HCT116 (cell line): ENCODE measurements around the gene TMEM30A. TPM values are rescaled to one million over a fixed set of nuclear protein-coding genes. Genes with fewer than 3 reads are reported as not detected.

Experiments
- ATAC-seq: fragments of 200-7000 bp; cut with Tn5 transposase; 2 replicates; pipeline ENCODE4 v1.9.1; 2020; ENCODE audit warnings: mild to moderate bottlenecking, moderate library complexity
- BruUV-seq: library from RNA; stranded (reverse); fragments of 400-500 nt; replicated peaks from 2 replicates; lab custom pipeline; 2021; lab: Mats Ljungman, UMichigan
- CTCF ChIA-PET: fragments of 300-600 bp; sonication (Branson Sonifier 250); formaldehyde crosslinking; loops from one replicate; lab custom pipeline; 2021; ENCODE audit warnings: antibody characterized with exemption; lab: Charles Lee
- POLR2A ChIA-PET: fragments of 300-600, 350-600 bp; sonication (Branson Sonifier 250); formaldehyde crosslinking; loops from one replicate; lab custom pipeline; 2021; ENCODE audit warnings: antibody characterized with exemption; lab: Charles Lee
- RAD21 ChIA-PET, 2 experiments: fragments of 300-600 bp; sonication (Branson Sonifier 250); formaldehyde crosslinking; loops; one replicate each; lab custom pipeline; 2023; ENCODE audit warnings: low total read pairs in 2 of 2; ENCODE audit not compliant: uncharacterized antibody in 2 of 2, unreplicated experiment in 2 of 2, low non-redundant PET in 1 of 2; lab: Charles Lee
- DNase-seq: peaks from one replicate; pipeline ENCODE4 v3.0.0-alpha.2; 2010; ENCODE audit warnings: low read depth, low spot score
- H2AFZ ChIP-seq: fragments of 200-600 bp; shearing (Covaris generic), sonication (generic); 2 replicates; pipeline ENCODE4 v1.6.1; 2017; ENCODE audit warnings: low read depth, mixed run types, mixed read lengths, antibody characterized with exemption, low read length; ENCODE audit not compliant: poor library complexity, severe bottlenecking
- H3K27ac ChIP-seq: 2 replicates; pipeline ENCODE4 v1.5.1; 2012; ENCODE audit warnings: low read depth, low read length
- H3K27me3 ChIP-seq: fragments of 200-600 bp; sonication (generic); 2 replicates; pipeline ENCODE4 v1.6.1; 2016; ENCODE audit warnings: mixed run types, low read length, mixed read lengths; ENCODE audit not compliant: insufficient read depth
- H3K36me3 ChIP-seq, 2 experiments: fragments of 200-500 bp in 1 of 2; fragments of 200-600 bp in 1 of 2; sonication (Bioruptor generic) in 1 of 2; sonication (generic) in 1 of 2; 2 replicates each; pipeline versions ENCODE4 v1.5.1 to v1.6.1; 2014 to 2016; ENCODE audit warnings: low read length in 2 of 2, inconsistent platforms in 1 of 2, mixed read lengths in 1 of 2, mixed run types in 1 of 2; ENCODE audit not compliant: insufficient read depth in 2 of 2, control insufficient read depth in 1 of 2
- H3K4me1 ChIP-seq, 2 experiments: fragments of 200-600 bp in 1 of 2; sonication (generic) in 1 of 2; 2 replicates each; pipeline versions ENCODE4 v1.5.1 to v1.6.1; 2012 to 2017; ENCODE audit warnings: low read length in 2 of 2, inconsistent platforms in 1 of 2, mild to moderate bottlenecking in 1 of 2, mixed read lengths in 1 of 2, mixed run types in 1 of 2, moderate library complexity in 1 of 2; ENCODE audit not compliant: insufficient read depth in 2 of 2, control insufficient read depth in 1 of 2
- H3K4me2 ChIP-seq: fragments of 200-600 bp; sonication (generic); 2 replicates; pipeline ENCODE4 v1.6.1; 2017; ENCODE audit warnings: mixed run types, low read length, mixed read lengths
- H3K4me3 ChIP-seq, 2 experiments: fragments of 200-600 bp in 1 of 2; sonication (generic) in 1 of 2; replicated peaks in 1 of 2; 2 replicates each; pipeline ENCODE4 v1.5.1; 2011 to 2016; ENCODE audit warnings: low read length in 2 of 2, control low read depth in 1 of 2, low read depth in 1 of 2, mild to moderate bottlenecking in 1 of 2, mixed read lengths in 1 of 2, mixed run types in 1 of 2
- H3K79me2 ChIP-seq: fragments of 200-600 bp; sonication (generic); 2 replicates; pipeline ENCODE4 v1.6.1; 2017; ENCODE audit warnings: mild to moderate bottlenecking, mixed run types, low read length, moderate library complexity, mixed read lengths; ENCODE audit not compliant: insufficient read depth
- H3K9ac ChIP-seq: fragments of 200-600 bp; sonication (generic); 2 replicates; pipeline ENCODE4 v1.6.1; 2016; ENCODE audit warnings: low read length, mixed read lengths
- H3K9me2 ChIP-seq: fragments of 200-600 bp; sonication (generic), shearing (Covaris generic); 2 replicates; pipeline ENCODE4 v1.6.1; 2017; ENCODE audit warnings: mixed run types, mild to moderate bottlenecking, moderate library complexity; ENCODE audit not compliant: insufficient read depth
- H3K9me3 ChIP-seq, 2 experiments: fragments of 200-500 bp in 1 of 2; fragments of 200-600 bp in 1 of 2; sonication (Bioruptor generic) in 1 of 2; sonication (generic) in 1 of 2; 2 replicates each; pipeline ENCODE4 v1.6.1; 2014 to 2017; ENCODE audit warnings: low read length in 2 of 2, mixed read lengths in 2 of 2, inconsistent platforms in 1 of 2, low read depth in 1 of 2, mild to moderate bottlenecking in 1 of 2, mixed run types in 1 of 2, moderate library complexity in 1 of 2; ENCODE audit not compliant: control insufficient read depth in 1 of 2, insufficient read depth in 1 of 2
- H4K20me1 ChIP-seq: fragments of 200-600 bp; sonication (generic), shearing (Covaris generic); 2 replicates; pipeline ENCODE4 v1.6.1; 2017; ENCODE audit warnings: mixed run types, mild to moderate bottlenecking, moderate library complexity; ENCODE audit not compliant: insufficient read depth
- CBX3 ChIP-seq: IDR thresholded peaks from 2 replicates; pipeline ENCODE4 v1.6.1; 2012; ENCODE audit warnings: low read depth
- EZH2 ChIP-seq: fragments of 200-600 bp; sonication (generic); IDR thresholded peaks from 2 replicates; pipeline ENCODE4 v1.6.1; 2017; ENCODE audit warnings: antibody characterized with exemption, mixed run types
- TCF7L2 ChIP-seq: IDR thresholded peaks from 2 replicates; pipeline ENCODE4 v1.7.0; 2011; ENCODE audit warnings: borderline replicate concordance, inconsistent platforms; ENCODE audit not compliant: insufficient read depth, insufficient read length; ENCODE audit errors: extremely low read depth
- ZFX ChIP-seq: fragments of 450-650 bp; IDR thresholded peaks from 2 replicates; pipeline ENCODE4 v1.6.1; 2017
- ZNF274 ChIP-seq: fragments of 200-500 bp; sonication (Bioruptor generic); IDR thresholded peaks from 2 replicates; pipeline ENCODE4 v1.6.1; 2014; ENCODE audit warnings: mild to moderate bottlenecking, low read depth, low read length, inconsistent platforms
- intact Hi-C: fragments of 100-400 bp; cut with micrococcal nuclease; formaldehyde crosslinking; loops from 2 replicates; pipeline ENCODE4 v1.10.0; 2022
- total RNA-seq: library from RNA; stranded (reverse); gene quantifications from one replicate; pipeline ENCODE4 v1.2.1, GENCODE V29; 2021; ENCODE audit not compliant: unreplicated experiment
- TF ChIP-seq, protein P1 (sequence below): IDR thresholded peaks from 2 replicates; pipeline ENCODE4 v1.6.1; 2012; ENCODE audit warnings: low read depth
- TF ChIP-seq, protein P2 (sequence below): IDR thresholded peaks from 2 replicates; pipeline ENCODE4 v1.6.1; 2012
- TF ChIP-seq, protein P3 (sequence below): IDR thresholded peaks from 2 replicates; pipeline ENCODE4 v1.6.1; 2011; ENCODE audit warnings: mild to moderate bottlenecking, low read length, moderate library complexity; ENCODE audit not compliant: insufficient replicate concordance; ENCODE audit errors: extremely low read depth

The TMEM30A gene
- total RNA-seq, 1 experiment from 2014 or later, result 73.4 TPM

DNA sequence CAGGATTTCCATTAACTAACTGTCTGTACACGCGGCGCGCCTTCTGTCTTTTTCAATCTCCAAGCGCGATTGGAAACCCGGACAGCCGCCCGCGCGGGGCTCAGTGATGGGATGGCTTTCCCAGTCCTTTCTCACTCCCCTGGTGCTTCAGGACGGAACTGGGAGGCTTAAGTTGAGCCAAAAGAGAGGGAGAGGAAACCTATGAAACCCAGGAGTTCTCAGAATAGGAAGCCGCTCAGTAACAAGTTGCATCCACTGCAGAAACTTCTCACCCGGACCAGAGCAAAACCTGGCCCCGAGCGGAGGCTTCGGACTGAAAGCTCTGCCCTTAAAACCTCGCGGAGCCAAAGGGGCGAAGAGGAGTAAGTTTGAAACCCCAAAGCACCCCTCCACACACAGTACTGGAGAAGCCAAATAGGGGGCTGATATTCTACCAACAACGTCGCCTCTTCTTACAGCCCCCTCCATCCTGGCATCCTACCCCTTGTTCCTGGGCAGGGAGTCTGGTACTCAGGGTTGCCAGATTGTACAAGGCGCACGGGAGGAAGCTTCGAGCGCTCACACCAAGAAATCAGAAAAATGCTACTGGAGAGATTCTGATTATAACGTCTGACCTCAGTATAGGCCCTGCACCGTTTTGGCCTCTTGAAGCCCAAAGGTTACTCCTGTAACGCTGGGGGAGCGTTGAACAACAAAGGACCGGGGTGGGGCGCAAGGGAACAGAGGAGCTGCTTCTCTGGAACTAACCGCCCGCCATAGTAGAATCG is 77.8 kb downstream of the TMEM30A start:
- Histone ChIP-seq H3K27me3 (no peaks in the 10 kb centered on the region), H2AFZ (peak overlapping the region; percentile 5), H3K4me3 (peak overlapping the region; percentile 72 to 80), H3K4me2 (peak overlapping the region; percentile 87), H3K9me3 (no peaks in the 10 kb centered on the region), H3K79me2 (peaks cover 37% of the 10 kb centered on the region), H4K20me1 (no peaks in the 10 kb centered on the region), H3K9ac (peak overlapping the region; percentile 81), H3K36me3 (no peaks in the 10 kb centered on the region), H3K4me1 (peaks cover 14 to 36% of the 10 kb centered on the region in 2 experiments), H3K9me2 (no peaks in the 10 kb centered on the region), H3K27ac (no peak overlapping the region)
- no TSS peak for BruUV-seq
- no peak for ATAC-seq
- ChIA-PET RAD21 (no interaction called here), POLR2A (no interaction called here), CTCF (interaction anchor here (1.6 to 1.7 kb wide), 2 partner anchors 242 to 1468 kb away, joined by 4 read pairs; no protein-coding TSS in a partner anchor)
- TF ChIP-seq, protein P1, sequence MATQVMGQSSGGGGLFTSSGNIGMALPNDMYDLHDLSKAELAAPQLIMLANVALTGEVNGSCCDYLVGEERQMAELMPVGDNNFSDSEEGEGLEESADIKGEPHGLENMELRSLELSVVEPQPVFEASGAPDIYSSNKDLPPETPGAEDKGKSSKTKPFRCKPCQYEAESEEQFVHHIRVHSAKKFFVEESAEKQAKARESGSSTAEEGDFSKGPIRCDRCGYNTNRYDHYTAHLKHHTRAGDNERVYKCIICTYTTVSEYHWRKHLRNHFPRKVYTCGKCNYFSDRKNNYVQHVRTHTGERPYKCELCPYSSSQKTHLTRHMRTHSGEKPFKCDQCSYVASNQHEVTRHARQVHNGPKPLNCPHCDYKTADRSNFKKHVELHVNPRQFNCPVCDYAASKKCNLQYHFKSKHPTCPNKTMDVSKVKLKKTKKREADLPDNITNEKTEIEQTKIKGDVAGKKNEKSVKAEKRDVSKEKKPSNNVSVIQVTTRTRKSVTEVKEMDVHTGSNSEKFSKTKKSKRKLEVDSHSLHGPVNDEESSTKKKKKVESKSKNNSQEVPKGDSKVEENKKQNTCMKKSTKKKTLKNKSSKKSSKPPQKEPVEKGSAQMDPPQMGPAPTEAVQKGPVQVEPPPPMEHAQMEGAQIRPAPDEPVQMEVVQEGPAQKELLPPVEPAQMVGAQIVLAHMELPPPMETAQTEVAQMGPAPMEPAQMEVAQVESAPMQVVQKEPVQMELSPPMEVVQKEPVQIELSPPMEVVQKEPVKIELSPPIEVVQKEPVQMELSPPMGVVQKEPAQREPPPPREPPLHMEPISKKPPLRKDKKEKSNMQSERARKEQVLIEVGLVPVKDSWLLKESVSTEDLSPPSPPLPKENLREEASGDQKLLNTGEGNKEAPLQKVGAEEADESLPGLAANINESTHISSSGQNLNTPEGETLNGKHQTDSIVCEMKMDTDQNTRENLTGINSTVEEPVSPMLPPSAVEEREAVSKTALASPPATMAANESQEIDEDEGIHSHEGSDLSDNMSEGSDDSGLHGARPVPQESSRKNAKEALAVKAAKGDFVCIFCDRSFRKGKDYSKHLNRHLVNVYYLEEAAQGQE, result no peak
- TF ChIP-seq CBX3 (no peak), EZH2 (no peak), ZFX (no peak), TCF7L2 (no peak), ZNF274 (no peak)
- TF ChIP-seq, protein P2, sequence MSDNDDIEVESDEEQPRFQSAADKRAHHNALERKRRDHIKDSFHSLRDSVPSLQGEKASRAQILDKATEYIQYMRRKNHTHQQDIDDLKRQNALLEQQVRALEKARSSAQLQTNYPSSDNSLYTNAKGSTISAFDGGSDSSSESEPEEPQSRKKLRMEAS, result no peak
- TF ChIP-seq, protein P3, sequence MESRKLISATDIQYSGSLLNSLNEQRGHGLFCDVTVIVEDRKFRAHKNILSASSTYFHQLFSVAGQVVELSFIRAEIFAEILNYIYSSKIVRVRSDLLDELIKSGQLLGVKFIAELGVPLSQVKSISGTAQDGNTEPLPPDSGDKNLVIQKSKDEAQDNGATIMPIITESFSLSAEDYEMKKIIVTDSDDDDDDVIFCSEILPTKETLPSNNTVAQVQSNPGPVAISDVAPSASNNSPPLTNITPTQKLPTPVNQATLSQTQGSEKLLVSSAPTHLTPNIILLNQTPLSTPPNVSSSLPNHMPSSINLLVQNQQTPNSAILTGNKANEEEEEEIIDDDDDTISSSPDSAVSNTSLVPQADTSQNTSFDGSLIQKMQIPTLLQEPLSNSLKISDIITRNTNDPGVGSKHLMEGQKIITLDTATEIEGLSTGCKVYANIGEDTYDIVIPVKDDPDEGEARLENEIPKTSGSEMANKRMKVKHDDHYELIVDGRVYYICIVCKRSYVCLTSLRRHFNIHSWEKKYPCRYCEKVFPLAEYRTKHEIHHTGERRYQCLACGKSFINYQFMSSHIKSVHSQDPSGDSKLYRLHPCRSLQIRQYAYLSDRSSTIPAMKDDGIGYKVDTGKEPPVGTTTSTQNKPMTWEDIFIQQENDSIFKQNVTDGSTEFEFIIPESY, result no peak
- no peak for DNase-seq
- intact Hi-C loops, result loop anchor here (5.0 to 10.0 kb wide), 4 partner anchors 632 to 1529 kb away; no protein-coding TSS in a partner anchor
